Kidney (tissue), 14 donors: ENCODE data around the gene EIF4B. TPM values are rescaled to one million over a fixed set of nuclear protein-coding genes. Genes with fewer than 3 reads are reported as not detected.

Experiments
- DNase-seq, 5 donors: peaks; one replicate each; pipeline ENCODE4 v3.0.0-alpha.2; 2013 to 2020
- FAIRE-seq: peaks from 2 replicates; lab custom pipeline; 2012; peaks lifted over from hg19 to GRCh38; lab: Jason Lieb, UNC
- H3K27ac ChIP-seq, 2 donors: one replicate each; pipeline ENCODE4 v1.7.0; 2013; ENCODE audit warnings: low read depth in 2 of 2, low read length in 2 of 2, inconsistent platforms in 1 of 2
- H3K27me3 ChIP-seq: one replicate; pipeline ENCODE4 v1.7.1; 2013; ENCODE audit warnings: low read length, inconsistent platforms; ENCODE audit not compliant: control insufficient read depth, insufficient read depth
- H3K36me3 ChIP-seq, 3 donors: one replicate each; pipeline versions ENCODE4 v1.7.0 to v1.7.1; 2013; ENCODE audit warnings: low read length in 3 of 3, control low read depth in 1 of 3, inconsistent platforms in 1 of 3; ENCODE audit not compliant: insufficient read depth in 3 of 3, control insufficient read depth in 2 of 3
- H3K4me1 ChIP-seq, 3 donors: one replicate each; pipeline versions ENCODE4 v1.7.0 to v1.7.1; 2013; ENCODE audit warnings: low read length in 3 of 3, inconsistent platforms in 1 of 3, low read depth in 1 of 3; ENCODE audit not compliant: control insufficient read depth in 2 of 3, insufficient read depth in 2 of 3
- H3K4me3 ChIP-seq, 3 donors: one replicate each; pipeline versions ENCODE4 v1.7.0 to v1.8.1; 2013; ENCODE audit warnings: low read length in 3 of 3, control low read depth in 1 of 3, inconsistent platforms in 1 of 3
- H3K9ac ChIP-seq, 3 donors: one replicate each; pipeline versions ENCODE4 v1.7.0 to v1.7.1; 2013; ENCODE audit warnings: low read length in 3 of 3, control low read depth in 1 of 3, inconsistent platforms in 1 of 3
- H3K9me3 ChIP-seq, 3 donors: one replicate each; pipeline versions ENCODE4 v1.7.0 to v1.7.1; 2013; ENCODE audit warnings: low read length in 3 of 3, control low read depth in 1 of 3, inconsistent platforms in 1 of 3; ENCODE audit not compliant: control insufficient read depth in 2 of 3, insufficient read depth in 1 of 3
- CTCF ChIP-seq: IDR thresholded peaks from 3 replicates; pipeline ENCODE4 v1.5.1; 2012; ENCODE audit warnings: mild to moderate bottlenecking, moderate library complexity, borderline replicate concordance; ENCODE audit not compliant: insufficient read depth; ENCODE audit errors: extremely low read depth
- intact Hi-C: fragments of 100-400 bp; cut with DNase I; formaldehyde crosslinking; loops from one replicate; pipeline ENCODE4 v1.11.1; 2022
- microRNA-seq: library from miRNA; unstranded; fragments of <30 nt; microRNA quantifications from one replicate; pipeline ENCODE4 v1.2.0, GENCODE V29; 2020
- polyA plus RNA-seq: library from polyadenylated mRNA; stranded (reverse); fragments of 350-450 nt; fragmentation: Illumina TruSeq; extraction: RNeasy Lipid Tissue Mini Kit (QIAGEN cat#74804); gene quantifications from one replicate; pipeline ENCODE4 v1.2.3, GENCODE V29; 2014; ENCODE audit warnings: low read depth, low replicate concordance; ENCODE audit not compliant: insufficient read depth
- total RNA-seq: library from RNA; stranded (reverse); fragmentation: NEBNext Ultra II Directional; extraction: Animal tissue kit (Norgen Biotek cat#: 25700); gene quantifications from one replicate; pipeline ENCODE4 v1.2.1, GENCODE V29; 2021
- donor health status: control.
- donor health status: control.
- donor health status: control.
- donor health status: control.
- donor health status: control.
- donor health status: DM: yes; HTN: yes; CAD: no.
- donor health status: Normal renal cell carcinoma (clear cell type).

EIF4B gene
- total and polyA plus RNA-seq, 2 donors from 2014 or later, result 114 to 417 TPM

- no peak overlapping the region for H3K27ac ChIP-seq
- H3K27me3 ChIP-seq, result no peaks in the 10 kb centered on the region
- DNase-seq (no peak), FAIRE-seq (no peak)
- H3K4me3 ChIP-seq, result no peak overlapping the region
- H3K9me3 ChIP-seq, result no peaks in the 10 kb centered on the region
- intact Hi-C loops, result no loop called here
- H3K36me3 ChIP-seq, result no peaks in the 10 kb centered on the region
- H3K4me1 ChIP-seq, result no peaks in the 10 kb centered on the region
- no peak for TF ChIP-seq CTCF
- H3K9ac ChIP-seq, result no peak overlapping the region
These were observed 83.8 kb downstream of the EIF4B start for GRCh38 chr12:53090105-53090504.

- no peaks in the 10 kb centered on the region for H3K36me3 ChIP-seq
- no peaks in the 10 kb centered on the region for H3K4me1 ChIP-seq
- no peak overlapping the region for H3K9ac ChIP-seq
- no peak for TF ChIP-seq CTCF
- H3K27ac ChIP-seq, result no peak overlapping the region
- FAIRE-seq (no peak), DNase-seq (no peak)
- no peak overlapping the region for H3K4me3 ChIP-seq
- intact Hi-C loops, result no loop called here
- no peaks in the 10 kb centered on the region for H3K27me3 ChIP-seq
- no peaks in the 10 kb centered on the region for H3K9me3 ChIP-seq
These were observed 84.3 kb downstream of the EIF4B start for GRCh38 chr12:53090554-53090953.

- Histone ChIP-seq H3K4me3 (no peak overlapping the region), H3K4me1 (peaks cover 0 to under 1% (median 0%) of the 10 kb centered on the region in 3 donors), H3K36me3 (no peaks in the 10 kb centered on the region), H3K27me3 (no peaks in the 10 kb centered on the region), H3K9me3 (no peaks in the 10 kb centered on the region), H3K27ac (no peak overlapping the region), H3K9ac (no peak overlapping the region)
- FAIRE-seq (no peak), DNase-seq (no peak)
- TF ChIP-seq CTCF, result no peak
- intact Hi-C loops, result no loop called here
These were observed 85.5 kb downstream of the EIF4B start for GRCh38 chr12:53091756-53092155.

Small RNA genes lying within 50 kb of the gene (microRNA-seq; reads per million reads assigned to microRNA genes)
- not detected for gene MIR6757

Other genes starting within 250 kb of the EIF4B start
- not detected for gene KRT76, start 229.1 kb upstream of the EIF4B start, total RNA-seq
- gene KRT76, start 229.1 kb upstream of the EIF4B start, polyA plus RNA-seq, result not detected
- gene KRT3, start 210.3 kb upstream of the EIF4B start, total RNA-seq, result not detected
- gene KRT3, start 210.3 kb upstream of the EIF4B start, polyA plus RNA-seq, result not detected
- gene KRT4, start 192.3 kb upstream of the EIF4B start, total RNA-seq, result not detected
- gene KRT4, start 192.3 kb upstream of the EIF4B start, polyA plus RNA-seq, result 0.15 TPM
- gene KRT79, start 172.1 kb upstream of the EIF4B start, total RNA-seq, result not detected
- gene KRT79, start 172.1 kb upstream of the EIF4B start, polyA plus RNA-seq, result not detected
- not detected for gene KRT78, start 157.5 kb upstream of the EIF4B start, total RNA-seq
- gene KRT78, start 157.5 kb upstream of the EIF4B start, polyA plus RNA-seq, result not detected
- 546 TPM for gene KRT8, start 101.4 kb upstream of the EIF4B start, total RNA-seq
- 333 TPM for gene KRT8, start 101.4 kb upstream of the EIF4B start, polyA plus RNA-seq
- 386 TPM for gene KRT18, start 57.3 kb upstream of the EIF4B start, total RNA-seq
- gene KRT18, start 57.3 kb upstream of the EIF4B start, polyA plus RNA-seq, result 245 TPM
- 179 TPM for gene TNS2, start 43.6 kb downstream of the EIF4B start, total RNA-seq
- gene TNS2, start 43.6 kb downstream of the EIF4B start, polyA plus RNA-seq, result 90.1 TPM
- 72.3 TPM for gene SPRYD3, start 72.9 kb downstream of the EIF4B start, total RNA-seq
- gene SPRYD3, start 72.9 kb downstream of the EIF4B start, polyA plus RNA-seq, result 40.0 TPM
- 203 TPM for gene IGFBP6, start 91.2 kb downstream of the EIF4B start, total RNA-seq
- 57.3 TPM for gene IGFBP6, start 91.2 kb downstream of the EIF4B start, polyA plus RNA-seq
- gene SOAT2, start 97.0 kb downstream of the EIF4B start, total RNA-seq, result 0.19 TPM
- 0.26 TPM for gene SOAT2, start 97.0 kb downstream of the EIF4B start, polyA plus RNA-seq
- 58.3 TPM for gene ZNF740, start 174.3 kb downstream of the EIF4B start, total RNA-seq
- 11.1 TPM for gene ZNF740, start 174.3 kb downstream of the EIF4B start, polyA plus RNA-seq
- 39.1 TPM for gene CSAD, start 174.5 kb downstream of the EIF4B start, total RNA-seq
- gene CSAD, start 174.5 kb downstream of the EIF4B start, polyA plus RNA-seq, result 24.0 TPM
- 14.5 TPM for gene ITGB7, start 200.8 kb downstream of the EIF4B start, total RNA-seq
- gene ITGB7, start 200.8 kb downstream of the EIF4B start, polyA plus RNA-seq, result 11.0 TPM
- gene RARG, start 225.8 kb downstream of the EIF4B start, total RNA-seq, result 34.1 TPM
- 13.2 TPM for gene RARG, start 225.8 kb downstream of the EIF4B start, polyA plus RNA-seq